GM11168 (cell line): Measurements from ENCODE around the gene PLCH2.

Source experiments
- in situ Hi-C: fragments of 300-500 bp; cut with MboI; formaldehyde crosslinking; loops from one replicate; pipeline ENCODE4 v1.12.0; 2022; ENCODE audit warnings: low sequenced_read_pairs; ENCODE audit not compliant: unreplicated experiment

The PLCH2 gene

GRCh38 chr1:2474933-2475371 lies 1.1 kb upstream of the PLCH2 start:
- in situ Hi-C loops: no loop called here

GRCh38 chr1:2475571-2475970 lies 518 bp upstream of the PLCH2 start:
- in situ Hi-C loops: no loop called here

GRCh38 chr1:2477309-2477708 lies 1.2 kb downstream of the PLCH2 start:
- in situ Hi-C loops: no loop called here

- in situ Hi-C loops: no loop called here
Observed at GRCh38 chr1:2477791-2478499, 1.9 kb downstream of the PLCH2 start.

- in situ Hi-C loops: no loop called here
Observed at GRCh38 chr1:2479186-2479585, 3.1 kb downstream of the PLCH2 start.

- in situ Hi-C loops: no loop called here
Observed at GRCh38 chr1:2479618-2480017, 3.5 kb downstream of the PLCH2 start.

GRCh38 chr1:2480236-2480985 lies 4.3 kb downstream of the PLCH2 start:
- in situ Hi-C loops: no loop called here

GRCh38 chr1:2480986-2481364 lies 4.9 kb downstream of the PLCH2 start:
- in situ Hi-C loops: no loop called here

- in situ Hi-C loops: no loop called here
Observed at GRCh38 chr1:2481885-2482284, 5.8 kb downstream of the PLCH2 start.

GRCh38 chr1:2482588-2482987 lies 6.5 kb downstream of the PLCH2 start:
- in situ Hi-C loops: no loop called here

GRCh38 chr1:2483026-2483425 lies 6.9 kb downstream of the PLCH2 start:
- in situ Hi-C loops: no loop called here

GRCh38 chr1:2483970-2484369 lies 7.9 kb downstream of the PLCH2 start:
- in situ Hi-C loops: no loop called here

GRCh38 chr1:2486041-2486440 lies 10.0 kb downstream of the PLCH2 start:
- in situ Hi-C loops: no loop called here

- in situ Hi-C loops: no loop called here
Observed at GRCh38 chr1:2486558-2486957, 10.5 kb downstream of the PLCH2 start.

GRCh38 chr1:2488688-2489087 lies 12.6 kb downstream of the PLCH2 start:
- in situ Hi-C loops: no loop called here

- in situ Hi-C loops: no loop called here
Observed at GRCh38 chr1:2489615-2490014, 13.5 kb downstream of the PLCH2 start.

GRCh38 chr1:2492091-2492490 lies 16.0 kb downstream of the PLCH2 start:
- in situ Hi-C loops: no loop called here

GRCh38 chr1:2493218-2493617 lies 17.1 kb downstream of the PLCH2 start:
- in situ Hi-C loops: no loop called here

- in situ Hi-C loops: no loop called here
Observed at GRCh38 chr1:2493691-2494322, 17.7 kb downstream of the PLCH2 start.

GRCh38 chr1:2494323-2494693 lies 18.2 kb downstream of the PLCH2 start:
- in situ Hi-C loops: no loop called here

GRCh38 chr1:2495026-2495425 lies 18.9 kb downstream of the PLCH2 start:
- in situ Hi-C loops: no loop called here
